MM.1S (cell line): Measurements from ENCODE around the gene TRIM7.

Experiments used
- DNase-seq: peaks from one replicate; pipeline ENCODE4 v3.0.0-alpha.2; 2015
- H2AFZ ChIP-seq: fragments of 300-600 bp; sonication (generic); 2 replicates; pipeline ENCODE4 v1.6.0; 2016; ENCODE audit warnings: antibody characterized with exemption, low read length
- H3F3A ChIP-seq: fragments of 300-600 bp; sonication (generic); 2 replicates; pipeline ENCODE4 v1.6.1; 2016; ENCODE audit warnings: mild to moderate bottlenecking, antibody characterized with exemption, low read length, moderate library complexity, mixed read lengths; ENCODE audit not compliant: insufficient read depth
- H3K27ac ChIP-seq: fragments of 300-600 bp; sonication (generic); 2 replicates; pipeline ENCODE4 v1.5.1; 2016; ENCODE audit warnings: mild to moderate bottlenecking, low read length
- H3K27me3 ChIP-seq: fragments of 300-600 bp; sonication (generic); replicated peaks from 2 replicates; pipeline ENCODE4 v1.6.0; 2016; ENCODE audit warnings: low read length; ENCODE audit not compliant: insufficient read depth
- H3K36me3 ChIP-seq: fragments of 300-600 bp; sonication (generic); replicated peaks from 2 replicates; pipeline ENCODE4 v1.6.1; 2016; ENCODE audit warnings: mild to moderate bottlenecking, low read length, mixed read lengths; ENCODE audit not compliant: insufficient read depth
- H3K4me1 ChIP-seq: fragments of 300-600 bp; sonication (generic); 2 replicates; pipeline ENCODE4 v1.6.1; 2016; ENCODE audit warnings: low read length, mixed read lengths
- H3K4me2 ChIP-seq: fragments of 300-600 bp; sonication (generic); 2 replicates; pipeline ENCODE4 v1.6.0; 2016; ENCODE audit warnings: low read depth, low read length
- H3K4me3 ChIP-seq: fragments of 300-600 bp; sonication (generic); 2 replicates; pipeline ENCODE4 v1.5.1; 2016; ENCODE audit warnings: low read length, mixed read lengths
- H3K79me2 ChIP-seq: fragments of 300-600 bp; sonication (generic); 2 replicates; pipeline ENCODE4 v1.6.1; 2016; ENCODE audit warnings: mixed run types, low read length, mixed read lengths
- H3K9ac ChIP-seq: fragments of 300-600 bp; sonication (generic); 2 replicates; pipeline ENCODE4 v1.6.1; 2016; ENCODE audit warnings: low read length, mixed read lengths
- H3K9me2 ChIP-seq: fragments of 300-600 bp; sonication (generic); replicated peaks from 2 replicates; pipeline ENCODE4 v1.6.1; 2016; ENCODE audit warnings: mild to moderate bottlenecking, low read length, mixed read lengths; ENCODE audit not compliant: insufficient read depth
- H3K9me3 ChIP-seq: fragments of 300-600 bp; sonication (generic); replicated peaks from 2 replicates; pipeline ENCODE4 v1.6.1; 2016; ENCODE audit warnings: mild to moderate bottlenecking, low read length, mixed read lengths; ENCODE audit not compliant: insufficient read depth
- H4K20me1 ChIP-seq: fragments of 300-600 bp; sonication (generic); 2 replicates; pipeline ENCODE4 v1.6.1; 2016; ENCODE audit warnings: mild to moderate bottlenecking, low read length, moderate library complexity, mixed read lengths; ENCODE audit not compliant: insufficient read depth
- CTCF ChIP-seq: fragments of 300-600 bp; sonication (generic); IDR thresholded peaks from 2 replicates; pipeline ENCODE4 v1.5.1; 2016; ENCODE audit warnings: antibody characterized with exemption, low read length, mixed read lengths
- EZH2 ChIP-seq: fragments of 300-600 bp; sonication (generic); optimal IDR thresholded peaks from 2 replicates; pipeline ENCODE3; 2017; ENCODE audit warnings: low read depth, mild to moderate bottlenecking, antibody characterized with exemption, low read length, mixed read lengths
- EZH2phosphoT487 ChIP-seq: fragments of 300-600 bp; sonication (generic); IDR thresholded peaks from 2 replicates; pipeline ENCODE4 v1.6.1; 2018; ENCODE audit warnings: antibody characterized with exemption, low read length

Gene TRIM7

GRCh38 chr5:181233801-181234454 is 28.9 kb upstream of the TRIM7 start:
- Histone ChIP-seq H3F3A (peaks cover 45% of the 10 kb centered on the region), H3K4me1 (0 out of 2 replicates have a peak, but pooled peaks cover 5% of the 10 kb centered on the region)

DNA sequence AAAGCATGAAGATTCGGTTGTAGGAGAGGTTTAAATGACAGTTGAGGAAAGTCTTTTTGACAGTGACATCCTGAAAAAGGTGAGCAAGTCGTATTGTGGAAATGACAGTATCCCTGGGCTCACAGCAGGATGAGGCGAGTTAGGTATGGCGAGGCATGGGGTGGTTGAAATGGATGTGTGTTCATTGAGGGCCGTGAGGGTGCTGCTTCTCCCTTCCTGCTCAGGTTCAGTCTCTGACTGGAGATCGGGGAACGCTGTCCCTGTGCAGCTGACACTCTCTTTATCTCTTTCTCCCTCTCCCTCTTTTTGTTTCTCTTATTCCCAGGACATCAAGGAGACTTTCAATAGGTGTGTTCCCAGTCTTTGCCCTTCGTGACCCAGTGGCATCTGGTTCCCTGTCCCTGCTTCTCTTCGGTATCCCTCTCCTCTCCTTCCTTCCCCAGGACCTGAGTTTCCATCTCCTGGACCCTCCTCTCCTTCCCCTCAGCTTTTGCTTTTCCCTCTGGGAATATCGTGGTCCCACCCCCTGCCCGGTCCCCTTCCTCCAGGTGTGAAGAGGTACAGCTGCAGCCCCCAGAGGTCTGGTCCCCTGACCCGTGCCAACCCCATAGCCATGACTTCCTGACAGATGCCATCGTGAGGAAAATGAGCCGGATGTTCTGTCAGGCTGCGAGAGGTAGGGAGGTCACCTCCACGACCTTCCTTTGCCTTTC is 28.2 kb upstream of the TRIM7 start:
- H3K36me3 ChIP-seq = peaks cover 19% of the 10 kb centered on the region; the same call in 1 of the 2 replicates

More at GRCh38 chr5:181233801-181234454, 28.9 kb upstream of the TRIM7 start:
- no peaks in the 10 kb centered on the region for H3K9me2 ChIP-seq
- peaks cover 16% of the 10 kb centered on the region for H3K79me2 ChIP-seq
- H3K9me3 ChIP-seq = no peaks in the 10 kb centered on the region
- TF ChIP-seq EZH2 (no peak), CTCF (no peak), EZH2phosphoT487 (no peak)
- peaks cover 14% of the 10 kb centered on the region; the same call in 1 of the 2 replicates for H4K20me1 ChIP-seq
- H3K4me2 ChIP-seq = no peak overlapping the region
- H3K36me3 ChIP-seq = peaks cover 23% of the 10 kb centered on the region
- no peak overlapping the region for H3K27ac ChIP-seq
- no peak overlapping the region for H2AFZ ChIP-seq
- no peak overlapping the region for H3K9ac ChIP-seq
- H3K27me3 ChIP-seq = no peaks in the 10 kb centered on the region
- no peak for DNase-seq
- H3K4me3 ChIP-seq = no peak overlapping the region

GRCh38 chr5:181232593-181232992 is 27.6 kb upstream of the TRIM7 start:
- TF ChIP-seq EZH2phosphoT487 (no peak), CTCF (no peak), EZH2 (no peak)
- peaks cover 14% of the 10 kb centered on the region; the same call in 1 of the 2 replicates for H3K36me3 ChIP-seq
- H3F3A ChIP-seq = peaks cover 32% of the 10 kb centered on the region
- no peak overlapping the region for H2AFZ ChIP-seq
- H3K27ac ChIP-seq = no peak overlapping the region
- DNase-seq = no peak
- H3K4me3 ChIP-seq = no peak overlapping the region
- no peak overlapping the region for H3K4me2 ChIP-seq
- H4K20me1 ChIP-seq = peaks cover 11% of the 10 kb centered on the region; the same call in 1 of the 2 replicates
- H3K9ac ChIP-seq = no peak overlapping the region
- H3K4me1 ChIP-seq = 0 out of 2 replicates have a peak, but pooled peaks cover 5% of the 10 kb centered on the region
- no peaks in the 10 kb centered on the region for H3K9me2 ChIP-seq
- peaks cover 3% of the 10 kb centered on the region; the same call in 1 of the 2 replicates for H3K79me2 ChIP-seq
- H3K9me3 ChIP-seq = no peaks in the 10 kb centered on the region
- no peaks in the 10 kb centered on the region for H3K27me3 ChIP-seq

More for the DNA sequence above, 28.2 kb upstream of the TRIM7 start:
- Histone ChIP-seq H3K27ac (no peak overlapping the region), H3K4me1 (0 out of 2 replicates have a peak, but pooled peaks cover 5% of the 10 kb centered on the region), H4K20me1 (peaks cover 11% of the 10 kb centered on the region; the same call in 1 of the 2 replicates), H3F3A (peaks cover 38% of the 10 kb centered on the region), H3K4me2 (no peak overlapping the region), H3K9ac (no peak overlapping the region), H3K9me3 (no peaks in the 10 kb centered on the region), H3K27me3 (no peaks in the 10 kb centered on the region), H2AFZ (no peak overlapping the region), H3K9me2 (no peaks in the 10 kb centered on the region), H3K4me3 (no peak overlapping the region), H3K79me2 (peaks cover 9% of the 10 kb centered on the region)
- no peak for DNase-seq
- TF ChIP-seq EZH2 = no peak
- TF ChIP-seq CTCF = no peak
- no peak for TF ChIP-seq EZH2phosphoT487
